HCT116 (cell line): ENCODE results near the gene MRPL36. TPM values are rescaled to one million over a fixed set of nuclear protein-coding genes. Genes with fewer than 3 reads are reported as not detected.

ENCODE experiments used
- ATAC-seq: fragments of 200-7000 bp; cut with Tn5 transposase; 2 replicates; pipeline ENCODE4 v1.9.1; 2020; ENCODE audit warnings: mild to moderate bottlenecking, moderate library complexity
- BruUV-seq: library from RNA; stranded (reverse); fragments of 400-500 nt; replicated peaks from 2 replicates; lab custom pipeline; 2021; lab: Mats Ljungman, UMichigan
- CTCF ChIA-PET: fragments of 300-600 bp; sonication (Branson Sonifier 250); formaldehyde crosslinking; loops from one replicate; lab custom pipeline; 2021; ENCODE audit warnings: antibody characterized with exemption; lab: Charles Lee
- POLR2A ChIA-PET: fragments of 300-600, 350-600 bp; sonication (Branson Sonifier 250); formaldehyde crosslinking; loops from one replicate; lab custom pipeline; 2021; ENCODE audit warnings: antibody characterized with exemption; lab: Charles Lee
- RAD21 ChIA-PET, 2 experiments: fragments of 300-600 bp; sonication (Branson Sonifier 250); formaldehyde crosslinking; loops; one replicate each; lab custom pipeline; 2023; ENCODE audit warnings: low total read pairs in 2 of 2; ENCODE audit not compliant: uncharacterized antibody in 2 of 2, unreplicated experiment in 2 of 2, low non-redundant PET in 1 of 2; lab: Charles Lee
- DNase-seq: peaks from one replicate; pipeline ENCODE4 v3.0.0-alpha.2; 2010; ENCODE audit warnings: low read depth, low spot score
- H2AFZ ChIP-seq: fragments of 200-600 bp; shearing (Covaris generic), sonication (generic); 2 replicates; pipeline ENCODE4 v1.6.1; 2017; ENCODE audit warnings: low read depth, mixed run types, mixed read lengths, antibody characterized with exemption, low read length; ENCODE audit not compliant: poor library complexity, severe bottlenecking
- H3K27ac ChIP-seq: 2 replicates; pipeline ENCODE4 v1.5.1; 2012; ENCODE audit warnings: low read depth, low read length
- H3K27me3 ChIP-seq: fragments of 200-600 bp; sonication (generic); 2 replicates; pipeline ENCODE4 v1.6.1; 2016; ENCODE audit warnings: mixed run types, low read length, mixed read lengths; ENCODE audit not compliant: insufficient read depth
- H3K36me3 ChIP-seq, 2 experiments: fragments of 200-500 bp in 1 of 2; fragments of 200-600 bp in 1 of 2; sonication (Bioruptor generic) in 1 of 2; sonication (generic) in 1 of 2; 2 replicates each; pipeline versions ENCODE4 v1.5.1 to v1.6.1; 2014 to 2016; ENCODE audit warnings: low read length in 2 of 2, inconsistent platforms in 1 of 2, mixed read lengths in 1 of 2, mixed run types in 1 of 2; ENCODE audit not compliant: insufficient read depth in 2 of 2, control insufficient read depth in 1 of 2
- H3K4me1 ChIP-seq, 2 experiments: fragments of 200-600 bp in 1 of 2; sonication (generic) in 1 of 2; 2 replicates each; pipeline versions ENCODE4 v1.5.1 to v1.6.1; 2012 to 2017; ENCODE audit warnings: low read length in 2 of 2, inconsistent platforms in 1 of 2, mild to moderate bottlenecking in 1 of 2, mixed read lengths in 1 of 2, mixed run types in 1 of 2, moderate library complexity in 1 of 2; ENCODE audit not compliant: insufficient read depth in 2 of 2, control insufficient read depth in 1 of 2
- H3K4me2 ChIP-seq: fragments of 200-600 bp; sonication (generic); 2 replicates; pipeline ENCODE4 v1.6.1; 2017; ENCODE audit warnings: mixed run types, low read length, mixed read lengths
- H3K4me3 ChIP-seq, 2 experiments: fragments of 200-600 bp in 1 of 2; sonication (generic) in 1 of 2; replicated peaks in 1 of 2; 2 replicates each; pipeline ENCODE4 v1.5.1; 2011 to 2016; ENCODE audit warnings: low read length in 2 of 2, control low read depth in 1 of 2, low read depth in 1 of 2, mild to moderate bottlenecking in 1 of 2, mixed read lengths in 1 of 2, mixed run types in 1 of 2
- H3K79me2 ChIP-seq: fragments of 200-600 bp; sonication (generic); 2 replicates; pipeline ENCODE4 v1.6.1; 2017; ENCODE audit warnings: mild to moderate bottlenecking, mixed run types, low read length, moderate library complexity, mixed read lengths; ENCODE audit not compliant: insufficient read depth
- H3K9ac ChIP-seq: fragments of 200-600 bp; sonication (generic); 2 replicates; pipeline ENCODE4 v1.6.1; 2016; ENCODE audit warnings: low read length, mixed read lengths
- H3K9me2 ChIP-seq: fragments of 200-600 bp; sonication (generic), shearing (Covaris generic); 2 replicates; pipeline ENCODE4 v1.6.1; 2017; ENCODE audit warnings: mixed run types, mild to moderate bottlenecking, moderate library complexity; ENCODE audit not compliant: insufficient read depth
- H3K9me3 ChIP-seq, 2 experiments: fragments of 200-500 bp in 1 of 2; fragments of 200-600 bp in 1 of 2; sonication (Bioruptor generic) in 1 of 2; sonication (generic) in 1 of 2; 2 replicates each; pipeline ENCODE4 v1.6.1; 2014 to 2017; ENCODE audit warnings: low read length in 2 of 2, mixed read lengths in 2 of 2, inconsistent platforms in 1 of 2, low read depth in 1 of 2, mild to moderate bottlenecking in 1 of 2, mixed run types in 1 of 2, moderate library complexity in 1 of 2; ENCODE audit not compliant: control insufficient read depth in 1 of 2, insufficient read depth in 1 of 2
- H4K20me1 ChIP-seq: fragments of 200-600 bp; sonication (generic), shearing (Covaris generic); 2 replicates; pipeline ENCODE4 v1.6.1; 2017; ENCODE audit warnings: mixed run types, mild to moderate bottlenecking, moderate library complexity; ENCODE audit not compliant: insufficient read depth
- CBX3 ChIP-seq: IDR thresholded peaks from 2 replicates; pipeline ENCODE4 v1.6.1; 2012; ENCODE audit warnings: low read depth
- CEBPB ChIP-seq: IDR thresholded peaks from 2 replicates; pipeline ENCODE4 v1.6.1; 2012; ENCODE audit warnings: low read depth
- CTCF ChIP-seq, 3 experiments: fragments of 200-600 bp in 1 of 3; sonication (generic) in 1 of 3; IDR thresholded peaks in 2 of 3; conservative IDR thresholded peaks in 1 of 3; 2 replicates each; pipeline ENCODE4 v1.5.1; 2012 to 2017; ENCODE audit warnings: low read depth in 2 of 3, low read length in 2 of 3, antibody characterized with exemption in 1 of 3, borderline replicate concordance in 1 of 3, control low read depth in 1 of 3, mild to moderate bottlenecking in 1 of 3, mixed read lengths in 1 of 3, mixed run types in 1 of 3, moderate library complexity in 1 of 3; ENCODE audit not compliant: insufficient read depth in 1 of 3
- EGR1 ChIP-seq: IDR thresholded peaks from 2 replicates; pipeline ENCODE4 v1.6.1; 2012; ENCODE audit warnings: low read depth
- ELF1 ChIP-seq: IDR thresholded peaks from 2 replicates; pipeline ENCODE4 v1.6.1; 2012; ENCODE audit warnings: low read depth, borderline replicate concordance
- EZH2phosphoT487 ChIP-seq: fragments of 200-600 bp; IDR thresholded peaks from 2 replicates; pipeline ENCODE4 v1.6.1; 2018; ENCODE audit warnings: antibody characterized with exemption, borderline replicate concordance
- MAX ChIP-seq: IDR thresholded peaks from 2 replicates; pipeline ENCODE4 v1.6.1; 2012
- POLR2A ChIP-seq: IDR thresholded peaks from 2 replicates; pipeline ENCODE4 v1.7.0; 2011; ENCODE audit warnings: borderline replicate concordance; ENCODE audit not compliant: insufficient read depth, insufficient read length; ENCODE audit errors: extremely low read depth
- POLR2AphosphoS5 ChIP-seq: IDR thresholded peaks from 2 replicates; pipeline ENCODE4 v1.6.1; 2011; ENCODE audit warnings: mild to moderate bottlenecking, low read depth, low read length, moderate library complexity
- RAD21 ChIP-seq: IDR thresholded peaks from 2 replicates; pipeline ENCODE4 v1.6.1; 2012; ENCODE audit warnings: low read depth, mild to moderate bottlenecking
- REST ChIP-seq: IDR thresholded peaks from 2 replicates; pipeline ENCODE4 v1.6.1; 2012; ENCODE audit warnings: low read depth
- SIN3A ChIP-seq: IDR thresholded peaks from 2 replicates; pipeline ENCODE4 v1.6.1; 2012; ENCODE audit warnings: low read depth
- SP1 ChIP-seq: IDR thresholded peaks from 2 replicates; pipeline ENCODE4 v1.6.1; 2012; ENCODE audit warnings: low read depth
- SRF ChIP-seq: IDR thresholded peaks from 2 replicates; pipeline ENCODE4 v1.6.1; 2012; ENCODE audit warnings: low read depth
- TCF7L2 ChIP-seq: IDR thresholded peaks from 2 replicates; pipeline ENCODE4 v1.7.0; 2011; ENCODE audit warnings: borderline replicate concordance, inconsistent platforms; ENCODE audit not compliant: insufficient read depth, insufficient read length; ENCODE audit errors: extremely low read depth
- ZBTB33 ChIP-seq: IDR thresholded peaks from 2 replicates; pipeline ENCODE4 v1.6.1; 2011; ENCODE audit warnings: mild to moderate bottlenecking, low read length, moderate library complexity; ENCODE audit not compliant: insufficient replicate concordance; ENCODE audit errors: extremely low read depth
- ZFX ChIP-seq: fragments of 450-650 bp; IDR thresholded peaks from 2 replicates; pipeline ENCODE4 v1.6.1; 2017
- ZNF274 ChIP-seq: fragments of 200-500 bp; sonication (Bioruptor generic); IDR thresholded peaks from 2 replicates; pipeline ENCODE4 v1.6.1; 2014; ENCODE audit warnings: mild to moderate bottlenecking, low read depth, low read length, inconsistent platforms
- intact Hi-C: fragments of 100-400 bp; cut with micrococcal nuclease; formaldehyde crosslinking; loops from 2 replicates; pipeline ENCODE4 v1.10.0; 2022
- total RNA-seq: library from RNA; stranded (reverse); gene quantifications from one replicate; pipeline ENCODE4 v1.2.1, GENCODE V29; 2021; ENCODE audit not compliant: unreplicated experiment

Gene MRPL36
- total RNA-seq, 1 experiment from 2014 or later: 71.9 TPM

GRCh38 chr5:1815881-1816292 is 16.2 kb upstream of the MRPL36 start:
- Histone ChIP-seq H3K4me2 (no peak overlapping the region), H3K4me1 (no peaks in the 10 kb centered on the region), H3K27ac (no peak overlapping the region), H3K9me2 (no peaks in the 10 kb centered on the region), H3K79me2 (peaks cover 50% of the 10 kb centered on the region), H3K9me3 (no peaks in the 10 kb centered on the region), H4K20me1 (peaks cover 3% of the 10 kb centered on the region; the same call in 1 of the 2 replicates), H3K27me3 (no peaks in the 10 kb centered on the region), H3K36me3 (peaks cover 35 to 56% of the 10 kb centered on the region in 2 experiments), H3K9ac (no peak overlapping the region), H3K4me3 (no peak overlapping the region), H2AFZ (no peak overlapping the region)
- intact Hi-C loops: no loop called here
- ChIA-PET CTCF (no interaction called here), POLR2A (no interaction called here), RAD21 (no interaction called here)
- ATAC-seq (no peak), DNase-seq (no peak)
- no TSS peak for BruUV-seq
- TF ChIP-seq CEBPB (no peak), REST (no peak), POLR2AphosphoS5 (no peak), POLR2A (no peak), SRF (no peak), ZNF274 (no peak), SP1 (no peak), ELF1 (no peak), EGR1 (no peak), CBX3 (no peak), CTCF (IDR thresholded peaks at IDR 0.05 in 2 of 3, conservative IDR thresholded peaks at IDR 0.05 in 1 of 3; ENCODE audit: borderline replicate concordance in 1 of 3, insufficient read depth in 1 of 3, low read depth in 2 of 3, low read length in 2 of 3) (no peak), SIN3A (no peak), RAD21 (no peak), MAX (no peak), ZBTB33 (no peak), EZH2phosphoT487 (no peak), TCF7L2 (no peak), ZFX (no peak)
